Osteoblast (primary cell): ENCODE results near the gene VPS37B. TPM values are rescaled to one million over a fixed set of nuclear protein-coding genes. Genes with fewer than 3 reads are reported as not detected.

Source experiments
- DNase-seq: peaks from one replicate; pipeline ENCODE4 v3.0.0; 2011; ENCODE audit warnings: low spot score, mixed read lengths; ENCODE audit not compliant: insufficient read length; ENCODE audit errors: missing footprints
- H2AFZ ChIP-seq: 2 replicates; pipeline ENCODE4 v1.6.0; 2011; ENCODE audit warnings: mild to moderate bottlenecking, low read length
- H3K27ac ChIP-seq: 2 replicates; pipeline ENCODE4 v1.5.1; 2011; ENCODE audit warnings: mild to moderate bottlenecking, low read depth, low read length, moderate library complexity
- H3K27me3 ChIP-seq: 2 replicates; pipeline ENCODE4 v1.6.0; 2012; ENCODE audit warnings: mild to moderate bottlenecking, control low read depth, inconsistent platforms, low read length, moderate library complexity; ENCODE audit not compliant: insufficient read depth
- H3K36me3 ChIP-seq: 2 replicates; pipeline ENCODE4 v1.5.1; 2011; ENCODE audit warnings: mild to moderate bottlenecking, low read length, control low read depth, moderate library complexity; ENCODE audit not compliant: insufficient read depth
- H3K4me1 ChIP-seq: 2 replicates; pipeline ENCODE4 v1.5.1; 2011; ENCODE audit warnings: mild to moderate bottlenecking, low read length, control low read depth, moderate library complexity; ENCODE audit not compliant: insufficient read depth
- H3K4me2 ChIP-seq: 2 replicates; pipeline ENCODE4 v1.6.0; 2011; ENCODE audit warnings: mild to moderate bottlenecking, low read length; ENCODE audit not compliant: insufficient read depth
- H3K4me3 ChIP-seq: fragments of 200-600 bp; sonication (generic); 3 replicates; pipeline ENCODE4 v1.5.1; 2012; ENCODE audit warnings: mild to moderate bottlenecking, low read length, inconsistent platforms; ENCODE audit not compliant: insufficient read depth
- H3K79me2 ChIP-seq: 2 replicates; pipeline ENCODE4 v1.6.0; 2012; ENCODE audit warnings: mild to moderate bottlenecking, low read length, control low read depth, inconsistent platforms; ENCODE audit not compliant: insufficient read depth
- H3K9me3 ChIP-seq: 2 replicates; pipeline ENCODE4 v1.5.1; 2011; ENCODE audit warnings: low read depth, low read length, control low read depth
- H4K20me1 ChIP-seq: 2 replicates; pipeline ENCODE4 v1.6.0; 2012; ENCODE audit warnings: mild to moderate bottlenecking, low read length, control low read depth; ENCODE audit not compliant: insufficient read depth
- CTCF ChIP-seq: IDR thresholded peaks from 2 replicates; pipeline ENCODE4 v1.5.1; 2011; ENCODE audit warnings: mild to moderate bottlenecking, low read depth, low read length, moderate library complexity; ENCODE audit errors: extremely low read depth
- total RNA-seq: library from RNA; depleted of rRNA; stranded (reverse); fragments of >200 nt; gene quantifications from 2 replicates; pipeline ENCODE4 v1.2.3, GENCODE V29; 2012

Gene VPS37B
- total RNA-seq, 1 donor = 19.2 TPM

DNA sequence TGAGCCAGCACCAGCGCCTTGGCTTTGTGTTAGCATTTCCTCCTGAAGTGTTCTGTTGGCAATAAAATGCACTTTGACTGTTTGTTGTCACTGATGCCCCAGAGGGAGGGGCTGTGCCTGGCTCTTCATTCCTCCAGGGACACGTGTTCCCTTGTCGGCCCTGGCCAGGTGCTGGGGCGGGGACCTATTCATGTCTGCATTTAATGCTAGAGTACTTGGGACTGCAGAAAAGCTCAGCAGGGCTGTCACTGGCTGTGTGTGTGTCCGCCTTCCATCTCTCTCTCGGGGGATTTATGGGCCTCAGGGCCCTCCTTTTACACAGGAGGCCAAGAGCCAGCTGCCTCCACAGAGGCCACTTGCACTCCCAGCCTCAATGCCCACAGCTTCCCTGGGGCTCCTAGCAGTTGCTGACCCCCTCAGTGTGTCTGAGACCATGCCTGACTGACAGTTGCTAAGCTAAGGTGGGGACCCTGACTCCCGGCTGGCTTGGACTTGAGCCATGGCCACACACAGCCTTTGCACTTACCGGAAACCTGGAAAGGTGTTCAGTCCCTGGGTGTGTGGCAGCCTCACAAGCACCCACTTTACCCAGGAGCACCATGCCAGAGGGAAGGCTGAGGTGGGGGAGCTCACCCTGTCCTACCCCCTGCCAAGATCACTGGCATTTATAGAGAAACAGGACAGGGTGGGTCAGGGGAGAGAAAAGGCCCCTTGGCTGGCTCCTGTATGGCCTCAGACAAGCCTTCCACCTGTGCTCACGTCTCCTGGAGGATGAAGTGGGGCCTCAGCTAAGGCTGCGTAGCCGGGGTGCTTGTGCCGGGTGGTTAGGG is 32.8 kb downstream of the VPS37B start:
- no peaks in the 10 kb centered on the region for H3K27me3 ChIP-seq

DNA sequence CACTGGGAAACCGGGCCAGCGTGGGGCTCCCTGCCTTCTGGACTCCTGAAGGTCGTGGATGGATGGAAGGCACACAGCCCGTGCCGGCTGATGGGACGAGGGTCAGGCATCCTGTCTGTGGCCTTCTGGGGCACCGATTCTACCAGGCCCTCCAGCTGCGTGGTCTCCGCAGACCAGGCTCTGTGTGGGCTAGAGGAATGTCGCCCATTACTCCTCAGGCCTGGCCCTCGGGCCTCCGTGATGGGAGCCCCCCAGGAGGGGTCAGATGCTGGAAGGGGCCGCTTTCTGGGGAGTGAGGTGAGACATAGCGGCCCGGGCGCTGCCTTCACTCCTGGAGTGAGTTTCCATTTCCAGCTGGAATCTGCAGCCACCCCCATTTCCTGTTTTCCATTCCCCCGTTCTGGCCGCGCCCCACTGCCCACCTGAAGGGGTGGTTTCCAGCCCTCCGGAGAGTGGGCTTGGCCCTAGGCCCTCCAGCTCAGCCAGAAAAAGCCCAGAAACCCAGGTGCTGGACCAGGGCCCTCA is 33.8 kb downstream of the VPS37B start:
- peaks cover 17% of the 10 kb centered on the region for H3K36me3 ChIP-seq
- no peak for TF ChIP-seq CTCF
- no peak overlapping the region for H3K4me2 ChIP-seq
- no peak overlapping the region for H3K27ac ChIP-seq
- H3K79me2 ChIP-seq = no peaks in the 10 kb centered on the region
- H4K20me1 ChIP-seq = no peaks in the 10 kb centered on the region
- no peaks in the 10 kb centered on the region for H3K9me3 ChIP-seq
- H3K27me3 ChIP-seq = no peaks in the 10 kb centered on the region
- no peak overlapping the region for H2AFZ ChIP-seq
- H3K4me1 ChIP-seq = no peaks in the 10 kb centered on the region
- H3K4me3 ChIP-seq = no peak overlapping the region
- peak; percentile 91 for DNase-seq

More for the DNA sequence above, 32.8 kb downstream of the VPS37B start:
- DNase-seq = peak; percentile 89
- Histone ChIP-seq H2AFZ (no peak overlapping the region), H4K20me1 (no peaks in the 10 kb centered on the region), H3K79me2 (peaks cover 2% of the 10 kb centered on the region), H3K9me3 (no peaks in the 10 kb centered on the region), H3K4me3 (no peak overlapping the region), H3K36me3 (peaks cover 20% of the 10 kb centered on the region), H3K4me1 (no peaks in the 10 kb centered on the region), H3K4me2 (no peak overlapping the region), H3K27ac (no peak overlapping the region)
- no peak for TF ChIP-seq CTCF

GRCh38 chr12:122861587-122861970 is 34.3 kb downstream of the VPS37B start:
- Histone ChIP-seq H3K36me3 (peaks cover 12% of the 10 kb centered on the region), H3K27ac (no peak overlapping the region), H3K4me2 (no peak overlapping the region), H3K9me3 (no peaks in the 10 kb centered on the region), H3K79me2 (no peaks in the 10 kb centered on the region), H2AFZ (no peak overlapping the region), H3K27me3 (no peaks in the 10 kb centered on the region), H3K4me3 (no peak overlapping the region), H4K20me1 (no peaks in the 10 kb centered on the region), H3K4me1 (no peaks in the 10 kb centered on the region)
- no peak for TF ChIP-seq CTCF
- DNase-seq = peak; percentile 78

- no peaks in the 10 kb centered on the region for H3K9me3 ChIP-seq
- H3K4me2 ChIP-seq = no peak overlapping the region
- H3K36me3 ChIP-seq = peaks cover 6% of the 10 kb centered on the region
- no peak for TF ChIP-seq CTCF
- DNase-seq = peak; percentile 83
- no peaks in the 10 kb centered on the region for H4K20me1 ChIP-seq
- H3K27ac ChIP-seq = no peak overlapping the region
- no peaks in the 10 kb centered on the region for H3K27me3 ChIP-seq
- no peaks in the 10 kb centered on the region for H3K79me2 ChIP-seq
- H2AFZ ChIP-seq = no peak overlapping the region
- H3K4me3 ChIP-seq = no peak overlapping the region
- H3K4me1 ChIP-seq = no peaks in the 10 kb centered on the region
These were observed 34.9 kb downstream of the VPS37B start for GRCh38 chr12:122860854-122861586.
